GM18498 (cell line): ENCODE results near the gene ACOX2.

Experiments
- ATAC-seq: cut with Tn5 transposase; IDR thresholded peaks from one replicate; pipeline ENCODE4 v1.9.1; 2021; ENCODE audit warnings: mild to moderate bottlenecking, moderate library complexity; ENCODE audit not compliant: unreplicated experiment

ACOX2 gene

GRCh38 chr3:58474967-58475578 lies 61.9 kb downstream of the ACOX2 start:
- no peak for ATAC-seq

GRCh38 chr3:58474348-58474911 lies 62.6 kb downstream of the ACOX2 start:
- ATAC-seq, result no peak

DNA sequence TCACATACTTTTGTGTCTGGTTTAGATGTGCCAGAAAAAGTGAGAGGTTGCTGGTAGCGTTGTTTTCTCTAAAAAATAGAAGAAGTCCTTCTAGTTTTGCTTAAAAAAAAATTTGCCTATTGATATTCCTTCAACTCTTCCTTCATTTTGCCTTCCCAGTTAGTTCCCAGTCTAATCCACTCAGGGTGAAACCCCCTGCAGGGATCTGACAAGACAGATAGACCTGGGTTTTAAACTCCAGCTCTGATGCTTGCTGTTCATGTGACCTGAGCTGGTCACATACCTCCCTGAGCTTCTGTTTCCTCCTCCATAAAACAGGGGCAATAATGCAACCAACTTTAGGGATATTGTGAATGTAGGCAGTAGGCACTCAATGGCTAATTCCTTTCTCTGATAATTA lies 63.7 kb downstream of the ACOX2 start:
- ATAC-seq, result no peak

- no peak for ATAC-seq
Observed at GRCh38 chr3:58471025-58471887, 65.7 kb downstream of the ACOX2 start.

- ATAC-seq, result no peak
Observed at GRCh38 chr3:58470363-58471024, 66.5 kb downstream of the ACOX2 start.

DNA sequence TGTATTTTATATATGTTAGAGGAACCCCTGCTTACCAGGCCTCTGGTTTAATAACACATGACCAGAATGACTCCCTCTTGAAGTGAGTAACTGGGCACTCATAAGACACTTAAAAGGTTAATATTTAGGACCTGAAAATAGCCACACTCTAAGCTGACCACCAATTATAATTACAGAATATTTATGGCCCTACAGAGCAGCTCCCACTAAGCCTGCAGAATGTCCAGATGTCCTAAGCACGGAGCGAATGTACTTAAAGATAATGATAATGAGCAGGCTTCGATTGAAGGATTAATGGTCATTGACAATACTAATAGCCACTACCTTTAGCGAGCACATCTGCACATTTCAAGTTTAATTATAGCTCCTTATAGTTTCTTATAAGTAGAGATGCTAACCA lies 67.9 kb downstream of the ACOX2 start:
- ATAC-seq, result no peak

DNA sequence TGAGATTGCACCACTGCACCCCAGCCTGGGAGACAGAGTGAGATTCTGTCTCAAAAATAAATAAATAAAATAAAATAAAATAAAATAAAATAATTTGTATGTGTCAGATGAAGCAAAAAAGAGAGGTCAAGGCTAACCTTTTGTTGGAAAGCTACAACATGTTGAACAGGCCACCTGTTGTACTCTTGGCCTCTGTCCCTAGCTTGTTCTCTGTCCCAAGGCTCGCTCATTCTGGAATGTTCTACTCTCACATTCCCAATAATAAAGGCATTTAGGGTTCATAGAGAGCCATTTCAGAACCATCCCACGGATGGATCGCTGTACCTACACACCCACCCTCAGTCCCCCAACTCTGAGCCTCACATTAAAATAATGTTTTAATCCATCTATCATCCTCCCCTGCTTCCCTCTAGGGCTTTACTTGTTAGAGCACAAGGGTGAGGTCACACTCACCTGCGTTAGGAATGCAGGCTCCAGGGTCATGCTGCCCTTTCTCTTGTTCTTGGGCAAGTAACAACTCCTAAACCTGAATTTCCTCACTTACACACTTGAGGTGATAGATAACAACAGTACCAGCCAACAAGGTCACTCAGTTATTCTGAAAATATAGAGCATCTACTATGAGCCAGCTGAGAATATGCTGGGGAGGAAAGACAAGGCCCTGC lies 70.0 kb downstream of the ACOX2 start:
- ATAC-seq, result no peak

DNA sequence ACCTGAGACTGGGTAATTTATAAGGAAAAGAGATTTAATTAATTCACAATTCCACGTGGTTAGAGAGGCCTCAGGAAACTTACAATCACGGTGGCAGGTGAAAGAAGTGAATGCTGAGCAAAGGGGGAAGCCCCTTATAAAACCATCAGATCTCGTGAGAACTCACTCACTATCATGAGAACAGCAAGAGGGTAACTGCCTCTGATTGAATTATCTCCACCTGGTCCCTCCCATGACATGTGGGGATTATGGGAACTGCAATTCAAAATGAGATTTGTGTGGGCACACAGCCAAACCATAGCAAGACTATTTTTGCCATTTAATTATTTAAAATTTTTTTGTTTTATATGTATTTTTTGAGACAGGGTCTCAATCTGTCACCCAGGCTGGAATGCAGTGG lies 72.1 kb downstream of the ACOX2 start:
- ATAC-seq, result no peak

DNA sequence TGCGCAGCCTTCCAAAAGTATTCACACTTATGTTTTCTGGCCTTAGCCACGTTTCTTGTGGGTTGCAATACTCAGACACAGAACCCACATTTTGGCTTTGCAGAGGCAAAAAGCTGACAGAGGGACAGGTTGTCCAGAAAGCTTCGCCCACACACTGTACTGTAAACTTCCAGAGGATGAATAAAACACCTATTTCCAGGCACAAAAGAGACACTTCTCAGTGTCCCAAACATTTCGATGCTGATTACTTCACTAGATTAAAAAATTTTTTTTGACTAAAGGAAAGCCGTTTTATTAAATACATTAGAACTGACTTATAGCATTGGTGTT lies 73.1 kb downstream of the ACOX2 start:
- no peak for ATAC-seq

DNA sequence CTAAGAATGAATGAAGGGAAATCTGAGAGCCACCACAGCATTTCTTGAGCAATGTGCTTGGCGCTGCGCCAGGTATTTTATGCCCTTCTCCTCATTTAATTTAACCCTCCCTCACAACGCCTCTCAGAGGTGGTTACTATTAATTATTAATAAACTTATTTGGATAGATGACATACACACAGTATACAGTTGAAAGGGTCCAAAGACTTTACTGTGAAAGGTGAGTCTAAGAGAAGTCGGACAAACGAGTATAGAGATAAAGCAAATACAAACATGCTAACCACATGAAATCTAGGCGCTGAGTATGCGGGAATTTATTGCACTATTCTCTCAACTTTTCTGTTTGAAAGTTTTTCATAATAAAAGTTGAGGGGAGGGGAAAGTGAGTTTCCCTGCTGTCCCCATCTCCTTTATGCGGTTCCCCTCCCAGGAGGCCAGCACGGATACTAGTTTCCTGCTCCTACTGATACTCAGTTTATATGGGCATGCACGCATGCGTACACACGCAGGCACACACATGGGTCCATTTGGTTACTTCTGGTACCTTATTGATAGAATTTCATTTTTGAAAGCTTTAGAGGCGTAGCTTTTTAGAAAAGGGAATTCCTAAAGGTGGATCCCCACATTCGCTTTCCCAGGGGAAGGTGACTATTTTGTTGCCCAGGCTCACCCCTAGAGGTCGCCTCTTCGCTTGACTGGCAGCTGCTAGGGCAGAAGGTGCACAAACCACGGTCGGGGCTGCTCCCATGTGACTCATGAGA lies 73.6 kb downstream of the ACOX2 start:
- ATAC-seq, result peak; percentile 95

DNA sequence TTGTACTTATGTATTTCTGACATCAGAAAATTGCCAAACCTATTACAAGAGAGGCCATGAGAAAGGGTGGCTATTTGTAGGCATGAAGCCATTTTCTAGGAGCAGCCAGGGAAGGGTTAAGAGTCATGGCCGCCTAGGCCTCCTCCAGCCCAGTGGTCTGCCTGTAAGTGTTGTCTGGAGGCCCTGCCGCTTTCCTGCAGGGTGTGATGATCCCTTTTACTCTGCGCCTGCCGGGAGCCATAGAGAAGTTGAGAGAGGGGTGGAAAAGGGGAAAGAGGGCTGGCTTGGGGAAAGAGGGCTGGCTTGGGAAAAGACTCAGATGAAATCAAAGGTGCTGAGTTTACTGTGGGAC lies 74.2 kb downstream of the ACOX2 start:
- ATAC-seq, result no peak

GRCh38 chr3:58459160-58459559 lies 77.8 kb downstream of the ACOX2 start:
- ATAC-seq, result no peak
